Measurements from ENCODE around the gene SMIM10L2A. TPM values are rescaled to one million over a fixed set of nuclear protein-coding genes. Genes with fewer than 3 reads are reported as not detected.
A peak's percentile ranks its signal among the peaks of the same experiment; 100 is the strongest.

The SMIM10L2A gene
- total RNA-seq, 1 experiment from 2014 or later, result 18.3 TPM

- no peak overlapping the region for H3K56ac ChIP-seq (ENCODE audit: insufficient read length, low read depth, low read length)
- Mint-ChIP-seq H3K4me1 (peaks cover 32 to 34% of the 10 kb centered on the region in 2 experiments), H3K4me3 (no peak overlapping the region), H3K27ac (peak overlapping the region in 1 of 3 experiments; percentile 4; a peak in 1 of 7 replicates), H3K36me3 (ENCODE audit: insufficient read depth in 1 of 3, low read depth in 3 of 3) (peaks cover 4 to 17% (median 10%) of the 10 kb centered on the region in 3 experiments; a peak in 6 of 7 replicates), H3K9me3 (peaks cover 64 to 74% of the 10 kb centered on the region in 2 experiments), H3K27me3 (ENCODE audit: low read depth) (no peaks in the 10 kb centered on the region; the same call in 1 of the 2 replicates)
- no peaks in the 10 kb centered on the region for H4K20me1 ChIP-seq (ENCODE audit: control insufficient read depth, insufficient read depth, insufficient read length)
- H3K27me3 ChIP-seq (ENCODE audit: insufficient read depth, low read length), result no peaks in the 10 kb centered on the region
- no peaks in the 10 kb centered on the region for H3K79me2 ChIP-seq (ENCODE audit: insufficient read depth, low read length)
- no peak overlapping the region for H3K14ac ChIP-seq (ENCODE audit: insufficient read depth, low read length)
- no peak overlapping the region for H2BK20ac ChIP-seq (ENCODE audit: low read depth, low read length, poor library complexity, severe bottlenecking)
- no peak overlapping the region for H3K23ac ChIP-seq (ENCODE audit: insufficient read length, low read depth, low read length)
- H3T11ph ChIP-seq (ENCODE audit: low read length), result no peak overlapping the region
- H3K18ac ChIP-seq (ENCODE audit: insufficient read length, low read depth, low read length), result no peak overlapping the region
- no peak overlapping the region for H2AFZ ChIP-seq (ENCODE audit: low read length)
- no peak overlapping the region for H2BK5ac ChIP-seq (ENCODE audit: insufficient read length, low read length)
- no peaks in the 10 kb centered on the region for H3K79me1 ChIP-seq (ENCODE audit: insufficient read depth, low read depth, low read length, poor library complexity, severe bottlenecking)
- no peak overlapping the region for H4K91ac ChIP-seq (ENCODE audit: insufficient read length, low read depth, low read length)
- no peak overlapping the region for H3K27ac ChIP-seq (ENCODE audit: insufficient read length, low read depth, low read length)
- 0 out of 2 replicates have a peak, but pooled peaks cover 2% of the 10 kb centered on the region for H3K4me1 ChIP-seq (ENCODE audit: insufficient read depth, low read length)
- H2BK120ac ChIP-seq (ENCODE audit: low read depth, low read length, poor library complexity, severe bottlenecking), result no peak overlapping the region
- H3K23me2 ChIP-seq (ENCODE audit: insufficient read length, low read depth, low read length, poor library complexity, severe bottlenecking), result no peaks in the 10 kb centered on the region
- no peak overlapping the region for H3K9ac ChIP-seq (ENCODE audit: extremely low read depth, insufficient read length, low read length)
- H3K9me3 ChIP-seq (ENCODE audit: control insufficient read depth, low read depth, low read length), result peaks cover 28% of the 10 kb centered on the region
- H4K5ac ChIP-seq (ENCODE audit: insufficient read length, low read depth, low read length), result no peak overlapping the region
- no peak overlapping the region for H3K4me2 ChIP-seq (ENCODE audit: insufficient read depth, insufficient read length, low read length)
- no peak overlapping the region for H4K8ac ChIP-seq (replicated peaks; ENCODE audit: insufficient read length, low read depth, low read length)
- no peak overlapping the region for H2BK15ac ChIP-seq (ENCODE audit: low read depth, low read length)
- no peak for DNase-seq
- H3K4ac ChIP-seq (ENCODE audit: low read depth, low read length), result no peak overlapping the region
- TF ChIP-seq CTCF (conservative IDR thresholded peaks at IDR 0.05), result no peak
- no peak overlapping the region for H2AK5ac ChIP-seq (ENCODE audit: insufficient read length, low read length)
- no CpG with 5 or more reads among the region's 2 CpGs for WGBS (ENCODE audit: extremely low coverage, insufficient read length, low lambda C conversion rate)
- no peak overlapping the region for H2BK12ac ChIP-seq (ENCODE audit: insufficient read length, low read depth, low read length)
Measured at GRCh38 chrX:135410861-135411627, 10.7 kb upstream of the SMIM10L2A start.
